Measurements from ENCODE around the gene IQGAP1. TPM values are rescaled to one million over a fixed set of nuclear protein-coding genes. Genes with fewer than 3 reads are reported as not detected.
"Not testable (repeated sequence)": the region's sequence is repeated elsewhere in the genome, so short reads cannot be mapped to it uniquely, and the experiment has no call there.

The IQGAP1 gene
- total and polyA plus RNA-seq, 4 donors = 9.2 to 50.1 (median 24.5) TPM

DNA sequence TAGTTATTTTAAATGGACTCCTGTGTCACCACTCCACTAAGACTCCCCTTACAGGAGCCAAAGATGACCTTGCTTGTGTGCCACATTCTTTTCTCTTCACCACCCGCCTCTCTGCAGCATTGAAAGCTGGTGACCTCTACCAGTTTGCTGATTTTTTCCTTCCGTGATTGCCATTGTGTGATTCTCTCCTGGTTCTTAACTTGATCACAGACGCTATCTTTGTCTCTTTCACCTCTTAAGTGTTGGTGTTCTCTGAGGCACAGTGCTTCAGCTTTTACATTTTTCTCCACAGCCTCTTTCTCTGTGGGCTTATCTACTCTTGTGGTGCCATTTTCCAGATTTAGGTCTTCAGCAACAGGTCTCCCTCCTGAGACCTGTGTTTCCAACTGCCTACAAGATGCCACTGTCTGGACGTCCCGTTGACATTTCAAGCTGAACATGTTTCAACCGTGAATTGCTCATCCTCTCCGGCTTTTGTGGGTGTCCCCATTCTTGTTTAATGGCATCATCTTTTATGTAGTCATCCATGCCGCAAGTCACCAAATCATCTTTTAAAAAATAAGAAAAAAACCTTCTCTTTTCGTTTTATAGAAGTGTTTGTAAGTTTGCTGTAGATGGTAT, 26.5 kb downstream of the IQGAP1 start:
- no peak overlapping the region for H3K4me3 ChIP-seq (ENCODE audit: low read depth in 1 of 3, low read length in 3 of 3)
- no peak for TF ChIP-seq GABPA (IDR thresholded peaks at IDR 0.05 in 1 of 2, conservative IDR thresholded peaks at IDR 0.05 in 1 of 2)
- TF ChIP-seq, protein P1, sequence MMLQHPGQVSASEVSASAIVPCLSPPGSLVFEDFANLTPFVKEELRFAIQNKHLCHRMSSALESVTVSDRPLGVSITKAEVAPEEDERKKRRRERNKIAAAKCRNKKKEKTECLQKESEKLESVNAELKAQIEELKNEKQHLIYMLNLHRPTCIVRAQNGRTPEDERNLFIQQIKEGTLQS (IDR thresholded peaks at IDR 0.05) = no peak
- no peak for TF ChIP-seq SP1 (IDR thresholded peaks at IDR 0.05)
- no peak for TF ChIP-seq HNF4A (conservative IDR thresholded peaks at IDR 0.05)
- TF ChIP-seq HNF4G (IDR thresholded peaks at IDR 0.05) = no peak
- TF ChIP-seq, protein P2, sequence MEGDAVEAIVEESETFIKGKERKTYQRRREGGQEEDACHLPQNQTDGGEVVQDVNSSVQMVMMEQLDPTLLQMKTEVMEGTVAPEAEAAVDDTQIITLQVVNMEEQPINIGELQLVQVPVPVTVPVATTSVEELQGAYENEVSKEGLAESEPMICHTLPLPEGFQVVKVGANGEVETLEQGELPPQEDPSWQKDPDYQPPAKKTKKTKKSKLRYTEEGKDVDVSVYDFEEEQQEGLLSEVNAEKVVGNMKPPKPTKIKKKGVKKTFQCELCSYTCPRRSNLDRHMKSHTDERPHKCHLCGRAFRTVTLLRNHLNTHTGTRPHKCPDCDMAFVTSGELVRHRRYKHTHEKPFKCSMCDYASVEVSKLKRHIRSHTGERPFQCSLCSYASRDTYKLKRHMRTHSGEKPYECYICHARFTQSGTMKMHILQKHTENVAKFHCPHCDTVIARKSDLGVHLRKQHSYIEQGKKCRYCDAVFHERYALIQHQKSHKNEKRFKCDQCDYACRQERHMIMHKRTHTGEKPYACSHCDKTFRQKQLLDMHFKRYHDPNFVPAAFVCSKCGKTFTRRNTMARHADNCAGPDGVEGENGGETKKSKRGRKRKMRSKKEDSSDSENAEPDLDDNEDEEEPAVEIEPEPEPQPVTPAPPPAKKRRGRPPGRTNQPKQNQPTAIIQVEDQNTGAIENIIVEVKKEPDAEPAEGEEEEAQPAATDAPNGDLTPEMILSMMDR (IDR thresholded peaks at IDR 0.05; ENCODE audit: low read depth, low read length, missing input control) = no peak
- TF ChIP-seq, protein P3, sequence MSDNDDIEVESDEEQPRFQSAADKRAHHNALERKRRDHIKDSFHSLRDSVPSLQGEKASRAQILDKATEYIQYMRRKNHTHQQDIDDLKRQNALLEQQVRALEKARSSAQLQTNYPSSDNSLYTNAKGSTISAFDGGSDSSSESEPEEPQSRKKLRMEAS (IDR thresholded peaks at IDR 0.05) = no peak
- no peak for TF ChIP-seq TAF1 (conservative IDR thresholded peaks at IDR 0.05)
- TF ChIP-seq, protein P4, sequence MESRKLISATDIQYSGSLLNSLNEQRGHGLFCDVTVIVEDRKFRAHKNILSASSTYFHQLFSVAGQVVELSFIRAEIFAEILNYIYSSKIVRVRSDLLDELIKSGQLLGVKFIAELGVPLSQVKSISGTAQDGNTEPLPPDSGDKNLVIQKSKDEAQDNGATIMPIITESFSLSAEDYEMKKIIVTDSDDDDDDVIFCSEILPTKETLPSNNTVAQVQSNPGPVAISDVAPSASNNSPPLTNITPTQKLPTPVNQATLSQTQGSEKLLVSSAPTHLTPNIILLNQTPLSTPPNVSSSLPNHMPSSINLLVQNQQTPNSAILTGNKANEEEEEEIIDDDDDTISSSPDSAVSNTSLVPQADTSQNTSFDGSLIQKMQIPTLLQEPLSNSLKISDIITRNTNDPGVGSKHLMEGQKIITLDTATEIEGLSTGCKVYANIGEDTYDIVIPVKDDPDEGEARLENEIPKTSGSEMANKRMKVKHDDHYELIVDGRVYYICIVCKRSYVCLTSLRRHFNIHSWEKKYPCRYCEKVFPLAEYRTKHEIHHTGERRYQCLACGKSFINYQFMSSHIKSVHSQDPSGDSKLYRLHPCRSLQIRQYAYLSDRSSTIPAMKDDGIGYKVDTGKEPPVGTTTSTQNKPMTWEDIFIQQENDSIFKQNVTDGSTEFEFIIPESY (IDR thresholded peaks at IDR 0.05) = no peak
- no peak for TF ChIP-seq EGR1 (IDR thresholded peaks at IDR 0.05; ENCODE audit: low read depth in 2 of 2)
- no peak for TF ChIP-seq JUND (IDR thresholded peaks at IDR 0.05)
- no peak for TF ChIP-seq FOXA1 (IDR thresholded peaks at IDR 0.05)
- no peak for TF ChIP-seq RAD21 (IDR thresholded peaks at IDR 0.05)
- TF ChIP-seq, protein P5, sequence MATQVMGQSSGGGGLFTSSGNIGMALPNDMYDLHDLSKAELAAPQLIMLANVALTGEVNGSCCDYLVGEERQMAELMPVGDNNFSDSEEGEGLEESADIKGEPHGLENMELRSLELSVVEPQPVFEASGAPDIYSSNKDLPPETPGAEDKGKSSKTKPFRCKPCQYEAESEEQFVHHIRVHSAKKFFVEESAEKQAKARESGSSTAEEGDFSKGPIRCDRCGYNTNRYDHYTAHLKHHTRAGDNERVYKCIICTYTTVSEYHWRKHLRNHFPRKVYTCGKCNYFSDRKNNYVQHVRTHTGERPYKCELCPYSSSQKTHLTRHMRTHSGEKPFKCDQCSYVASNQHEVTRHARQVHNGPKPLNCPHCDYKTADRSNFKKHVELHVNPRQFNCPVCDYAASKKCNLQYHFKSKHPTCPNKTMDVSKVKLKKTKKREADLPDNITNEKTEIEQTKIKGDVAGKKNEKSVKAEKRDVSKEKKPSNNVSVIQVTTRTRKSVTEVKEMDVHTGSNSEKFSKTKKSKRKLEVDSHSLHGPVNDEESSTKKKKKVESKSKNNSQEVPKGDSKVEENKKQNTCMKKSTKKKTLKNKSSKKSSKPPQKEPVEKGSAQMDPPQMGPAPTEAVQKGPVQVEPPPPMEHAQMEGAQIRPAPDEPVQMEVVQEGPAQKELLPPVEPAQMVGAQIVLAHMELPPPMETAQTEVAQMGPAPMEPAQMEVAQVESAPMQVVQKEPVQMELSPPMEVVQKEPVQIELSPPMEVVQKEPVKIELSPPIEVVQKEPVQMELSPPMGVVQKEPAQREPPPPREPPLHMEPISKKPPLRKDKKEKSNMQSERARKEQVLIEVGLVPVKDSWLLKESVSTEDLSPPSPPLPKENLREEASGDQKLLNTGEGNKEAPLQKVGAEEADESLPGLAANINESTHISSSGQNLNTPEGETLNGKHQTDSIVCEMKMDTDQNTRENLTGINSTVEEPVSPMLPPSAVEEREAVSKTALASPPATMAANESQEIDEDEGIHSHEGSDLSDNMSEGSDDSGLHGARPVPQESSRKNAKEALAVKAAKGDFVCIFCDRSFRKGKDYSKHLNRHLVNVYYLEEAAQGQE (IDR thresholded peaks at IDR 0.05) = no peak
- no peak for TF ChIP-seq RXRA (IDR thresholded peaks at IDR 0.05)
- no peak overlapping the region for H3K9ac ChIP-seq (ENCODE audit: low read depth in 1 of 2, low read length in 2 of 2)
- WGBS = 84% methylated on average over 9 of the region's 9 CpGs
- H3K27me3 ChIP-seq (ENCODE audit: control insufficient read depth in 4 of 4, insufficient read depth in 4 of 4, low read length in 3 of 4) = no peaks in the 10 kb centered on the region
- no peaks in the 10 kb centered on the region for H3K36me3 ChIP-seq (ENCODE audit: control insufficient read depth in 4 of 4, insufficient read depth in 3 of 4, low read depth in 1 of 4, low read length in 3 of 4)
- H3K4me1 ChIP-seq (ENCODE audit: control insufficient read depth in 4 of 4, insufficient read depth in 4 of 4, low read length in 3 of 4) = peaks cover 0 to 4% (median under 1%) of the 10 kb centered on the region in 4 donors
- no peak for DNase-seq (ENCODE audit: low spot score)
- H3K9me3 ChIP-seq (ENCODE audit: control insufficient read depth in 4 of 4, low read length in 3 of 4) = no peaks in the 10 kb centered on the region
- H3K27ac ChIP-seq (ENCODE audit: low read depth in 1 of 2, low read length in 2 of 2) = no peak overlapping the region

DNA sequence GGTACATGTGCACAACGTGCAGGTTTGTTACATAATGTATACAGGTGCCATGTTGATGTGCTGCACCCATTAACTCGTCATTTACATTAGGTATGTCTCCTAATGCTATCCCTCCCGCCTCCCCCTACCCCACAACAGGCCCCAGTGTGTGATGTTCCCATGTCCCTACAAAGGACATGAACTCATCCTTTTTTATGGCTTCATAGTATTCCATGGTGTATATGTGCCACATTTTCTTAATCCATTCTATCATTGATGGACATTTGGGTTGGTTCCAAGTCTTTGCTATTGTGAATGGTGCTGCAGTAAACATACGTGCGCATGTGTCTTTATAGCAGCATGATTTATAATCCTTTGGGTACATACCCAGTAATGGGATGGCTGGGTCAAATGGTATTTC, 28.0 kb downstream of the IQGAP1 start:
- not testable (repeated sequence) for H3K36me3 ChIP-seq (ENCODE audit: control insufficient read depth in 4 of 4, insufficient read depth in 3 of 4, low read depth in 1 of 4, low read length in 3 of 4); DNase-seq (ENCODE audit: low spot score); H3K4me3 ChIP-seq (ENCODE audit: low read depth in 1 of 3, low read length in 3 of 3); H3K27ac ChIP-seq (ENCODE audit: low read depth in 1 of 2, low read length in 2 of 2); H3K9me3 ChIP-seq (ENCODE audit: control insufficient read depth in 4 of 4, low read length in 3 of 4); H3K4me1 ChIP-seq (ENCODE audit: control insufficient read depth in 4 of 4, insufficient read depth in 4 of 4, low read length in 3 of 4); H3K9ac ChIP-seq (ENCODE audit: low read depth in 1 of 2, low read length in 2 of 2); H3K27me3 ChIP-seq (ENCODE audit: control insufficient read depth in 4 of 4, insufficient read depth in 4 of 4, low read length in 3 of 4)
- WGBS = 94% methylated on average over 5 of the region's 5 CpGs

Measured in liver (tissue), 9 donors.